Rectal smooth muscle tissue (tissue), 1 donor: Measurements from ENCODE around the gene C3orf22.

Source experiments
- H3K27ac ChIP-seq: one replicate; pipeline ENCODE4 v1.7.0; 2013; ENCODE audit warnings: low read depth, low read length, inconsistent platforms
- H3K27me3 ChIP-seq: one replicate; pipeline ENCODE4 v1.7.0; 2013; ENCODE audit warnings: low read length; ENCODE audit not compliant: control insufficient read depth, insufficient read depth
- H3K36me3 ChIP-seq: one replicate; pipeline ENCODE4 v1.7.0; 2013; ENCODE audit warnings: low read length; ENCODE audit not compliant: control insufficient read depth, insufficient read depth
- H3K4me1 ChIP-seq: one replicate; pipeline ENCODE4 v1.7.0; 2013; ENCODE audit warnings: low read length; ENCODE audit not compliant: control insufficient read depth, insufficient read depth
- H3K4me3 ChIP-seq: one replicate; pipeline ENCODE4 v1.7.0; 2013; ENCODE audit warnings: low read length
- H3K9ac ChIP-seq: one replicate; pipeline ENCODE4 v1.7.0; 2013; ENCODE audit warnings: low read length

C3orf22 gene

GRCh38 chr3:126546013-126546412, 12.7 kb downstream of the C3orf22 start:
- no peak overlapping the region for H3K9ac ChIP-seq
- H3K27ac ChIP-seq = no peak overlapping the region
- H3K27me3 ChIP-seq = no peaks in the 10 kb centered on the region
- H3K36me3 ChIP-seq = no peaks in the 10 kb centered on the region
- H3K4me1 ChIP-seq = no peaks in the 10 kb centered on the region
- H3K4me3 ChIP-seq = no peak overlapping the region

- H3K27ac ChIP-seq = no peak overlapping the region
- no peak overlapping the region for H3K4me3 ChIP-seq
- H3K36me3 ChIP-seq = no peaks in the 10 kb centered on the region
- H3K27me3 ChIP-seq = no peaks in the 10 kb centered on the region
- H3K4me1 ChIP-seq = no peaks in the 10 kb centered on the region
- H3K9ac ChIP-seq = no peak overlapping the region
Observed at GRCh38 chr3:126545544-126545943, 13.2 kb downstream of the C3orf22 start.

GRCh38 chr3:126544596-126545281, 14.0 kb downstream of the C3orf22 start:
- H3K27me3 ChIP-seq = no peaks in the 10 kb centered on the region
- H3K4me3 ChIP-seq = no peak overlapping the region
- H3K27ac ChIP-seq = no peak overlapping the region
- no peak overlapping the region for H3K9ac ChIP-seq
- H3K36me3 ChIP-seq = no peaks in the 10 kb centered on the region
- no peaks in the 10 kb centered on the region for H3K4me1 ChIP-seq

GRCh38 chr3:126543457-126544061, 15.2 kb downstream of the C3orf22 start:
- Histone ChIP-seq H3K27me3 (no peaks in the 10 kb centered on the region), H3K4me1 (no peaks in the 10 kb centered on the region), H3K9ac (no peak overlapping the region), H3K27ac (no peak overlapping the region), H3K4me3 (no peak overlapping the region), H3K36me3 (no peaks in the 10 kb centered on the region)

- Histone ChIP-seq H3K4me3 (no peak overlapping the region), H3K36me3 (no peaks in the 10 kb centered on the region)
Observed at GRCh38 chr3:126542340-126543241, 16.1 kb downstream of the C3orf22 start.

GRCh38 chr3:126541628-126542339, 16.9 kb downstream of the C3orf22 start:
- no peak overlapping the region for H3K4me3 ChIP-seq
- no peak overlapping the region for H3K9ac ChIP-seq
- H3K27ac ChIP-seq = no peak overlapping the region
- peaks cover 2% of the 10 kb centered on the region for H3K27me3 ChIP-seq
- no peaks in the 10 kb centered on the region for H3K4me1 ChIP-seq
- no peaks in the 10 kb centered on the region for H3K36me3 ChIP-seq

More at GRCh38 chr3:126542340-126543241, 16.1 kb downstream of the C3orf22 start:
- peaks cover 2% of the 10 kb centered on the region for H3K27me3 ChIP-seq
- no peak overlapping the region for H3K27ac ChIP-seq
- H3K9ac ChIP-seq = no peak overlapping the region
- H3K4me1 ChIP-seq = no peaks in the 10 kb centered on the region

GRCh38 chr3:126540951-126541627, 17.6 kb downstream of the C3orf22 start:
- Histone ChIP-seq H3K9ac (no peak overlapping the region), H3K27me3 (peaks cover 2% of the 10 kb centered on the region), H3K36me3 (no peaks in the 10 kb centered on the region), H3K4me1 (no peaks in the 10 kb centered on the region), H3K27ac (no peak overlapping the region), H3K4me3 (no peak overlapping the region)

GRCh38 chr3:126540342-126540849, 18.3 kb downstream of the C3orf22 start:
- H3K27ac ChIP-seq = no peak overlapping the region
- no peaks in the 10 kb centered on the region for H3K4me1 ChIP-seq
- no peak overlapping the region for H3K9ac ChIP-seq
- H3K4me3 ChIP-seq = no peak overlapping the region
- no peaks in the 10 kb centered on the region for H3K36me3 ChIP-seq
- peaks cover 2% of the 10 kb centered on the region for H3K27me3 ChIP-seq

- H3K4me3 ChIP-seq = no peak overlapping the region
- H3K27ac ChIP-seq = no peak overlapping the region
- no peaks in the 10 kb centered on the region for H3K36me3 ChIP-seq
- H3K27me3 ChIP-seq = peaks cover 2% of the 10 kb centered on the region
- H3K9ac ChIP-seq = no peak overlapping the region
- H3K4me1 ChIP-seq = no peaks in the 10 kb centered on the region
Observed at GRCh38 chr3:126539558-126540250, 19.0 kb downstream of the C3orf22 start.

- Histone ChIP-seq H3K9ac (no peak overlapping the region), H3K36me3 (no peaks in the 10 kb centered on the region)
Observed at GRCh38 chr3:126538966-126539365, 19.8 kb downstream of the C3orf22 start.

GRCh38 chr3:126538316-126538715, 20.4 kb downstream of the C3orf22 start:
- Histone ChIP-seq H3K27ac (no peak overlapping the region), H3K9ac (no peak overlapping the region), H3K4me3 (no peak overlapping the region), H3K27me3 (peaks cover 2% of the 10 kb centered on the region), H3K36me3 (no peaks in the 10 kb centered on the region), H3K4me1 (no peaks in the 10 kb centered on the region)

More at GRCh38 chr3:126538966-126539365, 19.8 kb downstream of the C3orf22 start:
- Histone ChIP-seq H3K27me3 (peaks cover 2% of the 10 kb centered on the region), H3K27ac (no peak overlapping the region), H3K4me1 (no peaks in the 10 kb centered on the region), H3K4me3 (no peak overlapping the region)
